GM10248 (cell line): ENCODE results near the gene NEK9.

ENCODE experiments used
- CTCF ChIA-PET: fragments of 300-600 bp; sonication (Branson Sonifier 250); formaldehyde crosslinking; extraction: SDS; loops from one replicate; lab custom pipeline; 2021; ENCODE audit warnings: antibody characterized with exemption; lab: Yijun Ruan, JAX
- POLR2A ChIA-PET: fragments of 350-650 bp; sonication (Branson Sonifier 250); formaldehyde crosslinking; extraction: SDS; loops from one replicate; lab custom pipeline; 2020; ENCODE audit warnings: antibody characterized with exemption; lab: Yijun Ruan, JAX
- DNase-seq: peaks from one replicate; pipeline ENCODE4 v3.0.0; 2012; ENCODE audit errors: extremely low spot score
- TF ChIP-seq, protein P1 (sequence below): IDR thresholded peaks from 2 replicates; pipeline ENCODE4 v1.5.1; 2012; ENCODE audit warnings: mild to moderate bottlenecking, low read depth; ENCODE audit errors: extremely low read depth, missing control alignments, control extremely low read depth

The NEK9 gene

DNA sequence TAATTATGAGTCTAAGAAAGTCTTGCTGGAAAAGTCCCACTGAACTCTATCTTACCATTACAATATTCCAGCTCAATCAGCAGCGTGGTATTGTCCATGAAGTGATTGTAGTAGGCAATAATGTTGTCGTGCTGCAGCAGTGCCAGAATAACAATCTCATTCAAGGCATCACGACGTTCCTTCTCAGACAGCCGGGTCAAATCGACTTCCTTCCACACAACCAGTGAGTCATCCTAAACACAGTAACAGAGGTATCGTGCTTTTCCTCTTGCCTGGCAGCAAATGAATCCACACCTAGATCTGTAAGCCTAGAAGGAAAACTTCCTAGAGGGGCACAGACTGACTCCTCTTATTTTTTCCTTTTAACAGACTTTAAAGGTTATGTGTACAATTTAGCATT, 2.9 kb downstream of the NEK9 start:
- no peak for DNase-seq
- TF ChIP-seq, protein P1, sequence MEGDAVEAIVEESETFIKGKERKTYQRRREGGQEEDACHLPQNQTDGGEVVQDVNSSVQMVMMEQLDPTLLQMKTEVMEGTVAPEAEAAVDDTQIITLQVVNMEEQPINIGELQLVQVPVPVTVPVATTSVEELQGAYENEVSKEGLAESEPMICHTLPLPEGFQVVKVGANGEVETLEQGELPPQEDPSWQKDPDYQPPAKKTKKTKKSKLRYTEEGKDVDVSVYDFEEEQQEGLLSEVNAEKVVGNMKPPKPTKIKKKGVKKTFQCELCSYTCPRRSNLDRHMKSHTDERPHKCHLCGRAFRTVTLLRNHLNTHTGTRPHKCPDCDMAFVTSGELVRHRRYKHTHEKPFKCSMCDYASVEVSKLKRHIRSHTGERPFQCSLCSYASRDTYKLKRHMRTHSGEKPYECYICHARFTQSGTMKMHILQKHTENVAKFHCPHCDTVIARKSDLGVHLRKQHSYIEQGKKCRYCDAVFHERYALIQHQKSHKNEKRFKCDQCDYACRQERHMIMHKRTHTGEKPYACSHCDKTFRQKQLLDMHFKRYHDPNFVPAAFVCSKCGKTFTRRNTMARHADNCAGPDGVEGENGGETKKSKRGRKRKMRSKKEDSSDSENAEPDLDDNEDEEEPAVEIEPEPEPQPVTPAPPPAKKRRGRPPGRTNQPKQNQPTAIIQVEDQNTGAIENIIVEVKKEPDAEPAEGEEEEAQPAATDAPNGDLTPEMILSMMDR: no peak
- ChIA-PET POLR2A (interaction anchor here (0.6 kb wide), 1 partner anchor 168 kb away, joined by 5 read pairs; no protein-coding TSS in a partner anchor), CTCF (interaction anchor here (1.1 to 1.8 kb wide), 6 partner anchors 19 to 263 kb away, joined by 3 to 6 read pairs (median 4); no protein-coding TSS in a partner anchor)

DNA sequence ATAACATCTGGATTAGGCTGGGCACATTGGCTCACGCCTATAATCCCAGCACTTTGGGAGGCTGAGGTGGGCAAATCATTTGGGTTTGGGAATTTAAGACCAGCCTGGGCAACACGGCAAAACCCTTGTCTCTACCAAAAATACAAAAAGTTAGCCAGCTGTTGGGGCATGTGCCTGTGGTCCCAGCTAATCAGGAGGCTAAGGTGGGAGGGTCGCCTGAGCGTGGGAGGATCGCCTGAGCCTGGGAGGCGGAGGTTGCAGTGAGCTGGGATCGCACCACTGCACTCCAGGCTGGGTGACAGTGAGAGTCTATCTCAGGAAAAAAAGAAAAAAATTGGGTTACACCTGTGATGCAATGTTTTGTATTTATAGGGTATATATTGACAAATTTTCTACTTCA, 5.3 kb downstream of the NEK9 start:
- ChIA-PET POLR2A (no interaction called here), CTCF (no interaction called here)
- TF ChIP-seq, protein P1: no peak
- no peak for DNase-seq

DNA sequence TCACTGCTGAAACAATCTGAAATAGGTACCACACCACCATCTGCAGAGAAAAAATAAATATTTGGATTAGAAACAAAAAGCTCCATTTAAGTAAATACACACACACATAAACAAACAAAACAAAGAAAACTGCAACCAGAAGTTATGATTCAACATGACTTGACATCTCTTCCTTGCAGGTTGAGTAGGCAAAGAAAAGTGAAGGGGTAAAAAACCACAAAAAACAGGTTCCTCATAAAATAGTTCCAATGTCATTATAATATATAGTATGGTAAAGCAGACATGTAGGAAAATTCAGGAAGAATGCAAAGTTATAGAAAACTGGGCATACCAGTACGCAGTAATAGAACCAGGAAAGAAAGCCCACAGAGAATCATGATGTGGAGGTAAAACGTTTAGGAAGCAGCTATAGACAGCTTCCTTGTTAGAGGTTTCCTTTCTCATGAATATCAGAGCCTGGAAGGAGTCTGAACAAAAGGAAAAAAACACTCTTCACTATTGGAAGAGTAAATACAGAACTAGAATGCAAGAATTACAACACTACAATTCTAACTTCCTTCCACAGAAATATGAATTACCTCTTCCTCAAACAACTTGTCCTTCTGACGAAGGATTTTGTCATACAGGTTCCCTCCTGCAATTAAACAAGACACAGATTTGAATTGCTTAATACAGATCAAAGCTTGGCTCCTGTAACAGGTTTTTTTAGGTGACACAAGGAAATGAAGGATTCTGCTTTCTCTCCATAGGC, 6.1 kb downstream of the NEK9 start:
- TF ChIP-seq, protein P1: no peak
- POLR2A ChIA-PET: no interaction called here
- no peak for DNase-seq
- CTCF ChIA-PET: interaction anchor here (1.1 to 1.5 kb wide), 2 partner anchors 9 to 63 kb away, joined by 3 read pairs; no protein-coding TSS in a partner anchor

DNA sequence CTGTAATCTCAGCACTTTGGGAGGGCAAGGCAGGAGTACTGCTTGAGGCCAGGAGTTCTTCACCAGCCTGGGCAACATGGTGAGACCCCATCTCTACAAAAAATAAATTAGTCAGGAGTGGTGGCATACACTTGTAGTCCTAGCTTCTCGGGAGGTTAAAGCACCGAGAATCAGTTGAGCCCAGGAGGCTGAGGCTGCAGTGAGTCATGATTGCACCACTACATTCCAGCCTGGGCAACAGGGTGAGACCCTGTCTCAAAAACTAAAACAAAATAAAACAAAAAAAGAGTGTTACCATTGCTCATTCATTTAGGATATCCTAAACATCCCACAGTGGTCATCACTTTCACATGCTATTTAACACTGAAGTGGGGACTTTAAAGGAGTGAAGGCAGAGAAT, 7.8 kb downstream of the NEK9 start:
- TF ChIP-seq, protein P1: no peak
- ChIA-PET POLR2A (no interaction called here), CTCF (interaction anchor here (0.8 to 1.1 kb wide), 2 partner anchors 14 to 65 kb away, joined by 3 read pairs; no protein-coding TSS in a partner anchor)
- DNase-seq: no peak

DNA sequence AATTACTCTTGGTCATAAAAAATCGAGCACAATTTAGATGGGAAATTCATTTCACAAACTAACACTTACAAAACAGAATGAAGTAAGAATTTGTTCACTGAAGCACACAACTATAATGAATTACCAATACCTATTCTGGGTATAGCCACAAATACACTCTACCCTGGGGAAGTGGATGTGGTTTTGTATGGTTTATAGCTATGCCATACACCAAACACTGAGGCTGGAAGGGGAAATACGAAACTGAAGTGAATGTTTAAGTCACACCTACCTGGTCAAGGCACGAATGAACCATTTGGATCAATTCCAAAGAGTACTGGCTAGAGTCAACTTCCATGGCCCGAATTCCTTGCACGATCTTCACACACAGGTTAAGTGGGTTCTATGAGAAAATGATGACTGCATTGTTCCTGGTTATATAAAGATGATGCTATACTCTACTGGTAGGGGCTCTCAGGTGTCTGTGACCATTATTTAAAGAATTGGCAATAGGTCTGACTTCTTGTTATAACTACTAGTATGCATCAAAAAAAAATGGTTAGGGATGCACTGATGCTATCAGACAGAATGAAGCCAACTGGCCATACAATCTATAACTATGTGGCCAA, 12.8 kb downstream of the NEK9 start:
- no peak for DNase-seq
- POLR2A ChIA-PET: no interaction called here
- TF ChIP-seq, protein P1: no peak
- CTCF ChIA-PET: interaction anchor here (1.0 kb wide), 1 partner anchor 17 kb away, joined by 3 read pairs; no protein-coding TSS in a partner anchor

DNA sequence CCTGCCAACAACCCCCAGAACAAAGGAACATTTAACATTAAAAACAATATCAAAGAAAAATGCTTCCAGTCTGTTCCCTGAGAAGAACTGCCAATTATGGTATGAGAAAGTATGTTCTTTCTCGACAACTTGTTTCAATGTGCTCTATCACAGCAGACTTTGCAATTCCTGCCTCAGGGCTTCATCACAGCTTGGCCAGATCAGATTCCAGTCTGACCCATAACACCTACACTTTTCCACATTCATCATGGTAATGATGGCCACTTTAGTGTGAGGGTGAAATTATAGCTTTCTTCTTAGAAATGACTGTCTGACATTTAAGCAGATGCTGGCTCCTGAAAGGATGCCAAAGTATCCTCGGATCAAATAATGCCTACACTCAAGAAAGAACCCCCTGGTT, 17.0 kb downstream of the NEK9 start:
- TF ChIP-seq, protein P1: no peak
- ChIA-PET CTCF (interaction anchor here (1.0 to 1.4 kb wide), 2 partner anchors 9 to 15 kb away, joined by 3 to 7 read pairs; no protein-coding TSS in a partner anchor), POLR2A (no interaction called here)
- DNase-seq: no peak
